Medulla oblongata (tissue), 1 donor: Measurements from ENCODE around the gene CAPN2.
A peak's percentile ranks its signal among the peaks of the same experiment; 100 is the strongest.

Experiments used
- DNase-seq: peaks from one replicate; pipeline ENCODE4 v3.0.0-alpha.2; 2015; ENCODE audit errors: extremely low spot score

CAPN2 gene

DNA sequence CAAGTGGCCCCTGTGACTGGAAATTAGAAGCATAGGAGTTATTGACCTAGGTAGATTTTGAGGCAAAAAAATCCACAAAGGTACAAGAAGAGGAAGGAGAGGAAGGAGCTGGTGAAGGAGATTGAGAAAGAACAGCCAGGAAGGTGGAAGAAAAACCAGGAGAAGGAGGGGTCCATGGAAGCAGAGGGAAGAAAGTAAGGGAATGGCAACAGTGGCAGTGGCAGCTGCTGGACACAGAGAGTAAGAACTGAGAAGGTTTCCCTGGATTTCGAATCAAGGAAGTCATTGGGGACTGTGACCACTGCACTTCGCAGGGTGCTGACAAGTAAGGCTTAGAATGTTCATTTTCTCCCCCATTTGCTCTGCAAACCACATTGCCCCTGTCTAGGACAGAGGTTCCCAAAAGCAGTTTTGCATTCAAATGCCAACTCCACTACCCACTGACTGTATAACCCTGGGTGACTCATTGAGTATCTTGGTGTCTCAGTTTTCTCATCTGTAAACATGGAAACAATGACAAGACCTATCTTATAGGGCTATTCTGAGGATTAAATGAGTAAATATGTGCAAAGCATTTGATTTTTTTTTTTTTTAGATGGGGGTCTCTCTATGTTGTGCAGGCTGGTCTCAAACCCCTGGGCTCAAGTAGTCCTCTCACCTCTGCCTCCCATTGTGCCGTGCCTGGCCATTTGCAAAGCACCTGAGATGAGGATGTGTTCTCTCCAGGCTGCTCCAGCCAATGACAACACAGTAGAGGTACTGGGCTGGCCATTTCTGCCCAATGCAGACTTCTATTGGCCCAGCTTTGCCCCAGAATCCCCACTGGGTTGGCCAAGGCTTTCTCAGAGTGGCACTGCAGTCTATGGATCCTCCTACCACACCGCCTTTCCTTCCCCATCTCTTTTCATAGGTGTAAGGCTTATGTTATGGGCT, 9.3 kb upstream of the CAPN2 start:
- DNase-seq, result no peak

DNA sequence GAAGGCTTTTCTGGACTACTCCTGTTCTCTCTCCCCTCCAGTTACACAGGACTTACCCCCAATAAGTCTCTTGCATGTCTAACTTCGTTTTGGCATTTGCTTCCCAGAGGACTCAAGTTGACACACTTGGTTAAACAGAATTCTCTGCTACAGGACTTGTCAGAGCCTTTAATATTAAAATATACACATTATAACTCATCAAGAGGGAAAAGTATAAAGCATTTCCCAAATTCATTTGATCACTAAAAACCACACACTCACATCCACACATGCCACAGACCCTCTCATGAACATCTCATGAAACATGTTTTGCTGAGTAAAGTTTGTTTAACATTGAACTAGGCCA, 8.7 kb upstream of the CAPN2 start:
- no peak for DNase-seq

DNA sequence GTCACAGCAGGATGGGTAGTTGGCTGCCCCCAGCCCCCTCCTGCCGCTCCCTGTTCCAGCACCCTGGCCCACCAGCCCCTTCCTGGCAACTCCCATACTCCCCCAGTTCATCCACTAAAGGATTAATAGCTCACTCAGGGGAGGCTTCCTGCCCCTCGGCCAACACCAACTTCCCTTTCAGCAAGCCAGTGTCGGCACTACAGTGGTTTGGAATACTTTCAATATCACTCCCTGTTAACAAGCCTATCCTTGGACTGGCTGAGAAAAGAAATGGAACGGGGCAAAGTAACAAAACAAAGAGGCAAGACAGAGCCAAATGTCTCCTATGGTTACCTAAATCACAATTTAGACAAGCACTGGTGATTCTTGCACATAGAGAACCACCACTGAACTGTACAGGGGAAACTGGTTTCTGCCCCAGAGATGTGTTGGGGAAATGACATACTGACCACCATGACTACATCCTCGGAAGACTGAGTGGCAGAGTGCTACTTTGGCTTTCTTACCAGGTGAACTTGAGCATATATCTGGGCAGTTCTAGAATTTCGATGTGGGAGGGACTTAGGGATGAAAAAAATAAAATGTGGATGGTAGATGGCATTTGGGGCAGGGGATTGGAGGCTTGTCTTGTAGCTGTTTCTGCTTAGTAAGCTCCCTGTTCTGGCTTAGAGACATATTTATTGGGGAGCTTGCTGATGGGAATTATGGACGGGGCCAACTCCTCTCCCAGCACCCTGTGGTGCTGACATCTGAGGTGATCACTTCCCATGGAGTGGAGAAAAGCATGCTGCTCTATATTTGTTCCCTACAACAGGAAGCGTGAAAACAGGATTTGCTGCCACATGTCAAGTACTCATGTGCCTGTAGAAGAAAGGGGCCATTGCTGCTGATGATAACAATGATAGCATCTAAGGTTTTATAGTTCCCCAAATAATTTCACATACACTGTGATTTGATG, 7.1 kb upstream of the CAPN2 start:
- no peak for DNase-seq

DNA sequence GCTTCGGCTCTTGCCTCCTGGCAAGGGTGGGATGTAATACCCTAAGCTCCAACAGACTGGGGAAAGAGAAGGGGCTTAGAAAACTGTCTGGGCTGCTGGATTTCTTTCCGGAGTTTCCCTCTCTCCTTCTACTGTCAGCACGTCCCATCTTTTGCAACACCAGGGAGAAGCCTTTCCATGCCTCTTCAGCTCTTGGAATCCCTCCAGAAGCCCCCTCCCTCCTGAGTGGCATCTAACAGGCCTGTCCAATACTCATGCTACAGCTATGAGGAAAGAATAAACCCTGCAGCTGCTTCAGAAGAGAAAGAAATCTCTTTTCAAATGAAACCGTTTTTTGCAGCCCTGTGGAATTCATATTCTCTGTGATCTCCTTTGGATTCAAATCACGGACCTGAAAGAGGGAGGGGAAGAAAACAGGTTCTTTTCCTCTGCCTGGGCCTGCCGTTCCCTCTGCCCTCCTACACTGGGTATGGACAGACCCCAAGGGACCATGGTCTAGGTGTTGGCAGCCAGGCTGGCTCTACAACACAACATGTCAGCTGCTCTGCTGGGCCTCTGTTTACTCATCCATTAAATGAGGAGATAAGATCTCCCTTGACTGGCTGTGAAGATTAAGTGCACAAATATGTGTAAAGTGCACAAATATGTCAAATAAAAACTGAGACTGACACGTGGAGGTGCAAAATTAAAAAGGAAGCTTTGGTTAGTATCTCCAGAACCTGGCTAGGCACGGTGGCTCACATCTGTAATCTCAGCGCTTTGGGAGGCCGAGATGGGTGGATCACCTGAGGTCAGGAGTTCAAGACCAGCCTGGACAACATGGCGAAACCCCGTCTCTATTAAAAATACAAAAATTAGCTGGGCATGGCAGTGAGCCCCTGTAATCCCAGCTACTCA, 6.0 kb upstream of the CAPN2 start:
- no peak for DNase-seq

DNA sequence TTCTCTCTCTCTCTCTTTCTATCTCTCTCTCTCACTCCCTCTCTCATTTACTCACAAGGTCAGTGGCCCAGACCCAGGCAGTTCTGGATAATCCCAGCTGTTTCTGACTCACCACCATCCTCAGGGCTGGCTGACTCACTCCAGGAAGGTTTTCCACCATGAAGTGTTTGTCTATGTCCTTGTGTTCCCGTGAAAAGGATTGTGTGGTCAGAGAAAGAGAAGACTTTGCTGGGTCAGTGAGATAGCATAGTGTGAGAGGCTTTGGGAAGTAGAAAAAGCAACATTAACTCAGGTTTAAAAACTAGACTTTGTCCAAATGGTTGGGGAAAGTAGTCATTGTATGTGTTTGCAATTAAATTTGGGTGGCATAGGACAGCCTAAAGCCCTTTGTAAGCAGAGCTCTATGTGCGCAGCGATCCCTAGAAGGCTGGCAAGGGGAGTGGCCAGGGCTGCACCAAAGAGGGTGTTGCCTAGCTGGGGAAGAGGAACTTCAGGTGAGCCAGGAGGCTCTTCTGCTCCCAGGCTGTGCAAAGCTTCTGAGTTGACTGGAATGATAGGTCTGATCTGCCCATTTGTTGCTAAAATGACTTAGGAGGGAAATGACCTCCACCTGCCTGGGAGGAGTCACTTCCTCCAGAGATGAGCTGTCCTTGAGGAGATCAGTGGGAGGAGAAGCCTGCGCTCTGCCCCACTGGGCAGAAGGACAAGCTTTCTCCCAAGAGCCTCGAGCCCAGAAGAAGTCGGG, 4.9 kb upstream of the CAPN2 start:
- peak; percentile 31 for DNase-seq

DNA sequence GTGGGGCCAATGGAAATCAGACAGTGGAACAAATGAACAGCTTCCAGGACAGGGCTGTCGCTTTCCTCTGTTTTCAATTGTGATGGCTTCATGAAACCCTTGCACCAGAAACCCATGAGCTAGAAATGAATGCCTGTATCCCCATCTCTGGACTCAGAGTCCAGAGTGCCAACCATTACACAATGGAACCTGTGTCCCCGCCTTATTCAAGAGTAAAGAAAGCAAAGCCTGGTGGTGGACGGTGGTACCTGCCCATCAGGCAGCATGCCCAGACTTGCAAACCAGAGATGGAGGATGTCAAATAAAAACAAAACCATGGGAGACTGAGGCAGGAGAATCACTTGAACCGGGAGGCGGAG, 4.4 kb upstream of the CAPN2 start:
- no peak for DNase-seq

DNA sequence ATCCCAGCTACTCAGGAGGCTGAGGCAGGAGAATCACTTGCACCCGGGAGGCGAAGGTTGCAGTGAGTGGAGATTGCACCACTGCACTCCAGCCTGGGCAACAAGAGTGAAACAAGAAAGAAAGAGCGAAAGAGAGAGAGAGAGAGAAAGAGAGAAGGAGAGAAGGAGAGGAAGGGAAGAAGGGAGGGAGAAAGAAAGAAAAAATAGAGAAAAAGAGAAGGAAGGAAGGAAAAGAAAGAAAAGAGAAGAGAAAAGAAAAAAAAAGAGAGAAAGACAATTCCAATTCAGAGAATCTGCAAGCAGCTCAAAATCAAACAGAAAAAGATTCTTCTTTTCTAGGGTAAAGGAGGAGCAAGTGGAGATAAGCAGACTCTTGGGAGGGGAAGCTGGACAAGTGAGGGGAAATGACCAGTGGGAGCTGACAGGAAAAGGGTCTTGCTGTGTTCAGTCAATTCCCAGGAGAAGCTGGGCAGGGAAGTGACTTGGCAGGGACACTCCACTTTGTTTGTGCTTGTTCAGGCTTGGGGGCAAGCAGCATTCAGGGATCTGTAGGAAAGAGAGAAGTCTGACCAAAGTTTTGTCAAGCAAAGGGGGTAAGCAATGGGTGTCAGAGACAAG, 3.6 kb upstream of the CAPN2 start:
- DNase-seq, result no peak

DNA sequence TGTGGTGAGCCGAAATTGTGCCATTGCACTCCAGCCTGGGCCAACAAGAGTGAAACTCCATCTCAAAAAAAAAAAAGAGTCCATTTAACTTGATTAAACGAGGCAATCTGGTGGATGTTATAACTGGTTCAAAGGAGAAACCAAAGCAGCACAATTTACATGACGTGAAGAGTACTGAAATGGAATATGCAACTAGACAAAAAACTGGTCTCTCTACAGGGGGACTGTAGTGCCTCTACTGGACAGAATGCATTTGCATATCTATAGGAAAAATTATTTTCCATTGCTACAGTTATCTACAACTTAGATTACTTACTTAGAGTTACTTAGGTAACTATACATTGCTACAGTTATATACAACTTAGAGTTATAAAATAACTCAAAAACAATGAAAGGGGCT, 2.7 kb upstream of the CAPN2 start:
- no peak for DNase-seq

DNA sequence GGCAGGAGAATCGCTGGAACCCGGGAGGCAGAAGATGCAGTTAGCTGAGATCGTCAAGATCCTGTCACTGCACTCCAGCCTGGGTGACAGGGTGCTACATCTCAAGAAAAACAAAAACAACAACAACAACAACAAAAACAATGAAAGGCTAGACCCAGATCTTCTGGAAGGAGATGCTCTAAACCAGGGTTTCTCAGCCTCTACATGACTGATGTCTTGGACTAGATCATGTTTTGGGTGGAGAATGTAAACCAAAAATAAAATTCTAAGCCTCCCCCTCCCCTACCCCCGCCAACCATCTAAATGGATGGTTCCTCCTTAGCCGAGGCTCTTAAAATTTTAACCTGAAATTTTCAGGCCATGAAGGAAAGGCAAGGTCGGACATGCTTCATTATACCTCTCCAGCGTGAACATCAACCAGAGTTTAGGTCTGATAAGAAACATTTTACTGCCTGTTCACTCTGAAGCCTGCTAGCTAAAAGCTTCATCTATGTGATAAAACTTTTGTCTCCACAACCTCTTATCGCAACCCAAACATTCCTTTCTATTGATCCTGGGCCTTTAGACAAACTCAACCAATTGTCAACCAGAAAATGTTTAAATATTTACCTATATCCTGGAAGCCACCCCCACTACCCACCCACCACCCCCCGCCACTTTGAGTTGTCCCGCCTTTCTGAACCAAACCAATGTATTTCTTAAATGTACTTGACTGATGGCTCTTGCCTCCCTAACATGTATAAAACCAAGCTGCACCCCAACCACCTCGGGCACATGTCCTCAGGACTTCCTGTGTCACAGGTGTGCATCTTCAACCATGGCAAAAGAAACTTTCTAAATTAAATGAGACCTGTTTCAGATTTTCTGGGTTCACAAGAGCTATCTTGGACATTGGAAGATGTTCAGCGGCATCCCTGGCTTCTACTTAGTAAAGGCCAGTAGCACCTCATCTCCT, 1.9 kb upstream of the CAPN2 start:
- no peak for DNase-seq

DNA sequence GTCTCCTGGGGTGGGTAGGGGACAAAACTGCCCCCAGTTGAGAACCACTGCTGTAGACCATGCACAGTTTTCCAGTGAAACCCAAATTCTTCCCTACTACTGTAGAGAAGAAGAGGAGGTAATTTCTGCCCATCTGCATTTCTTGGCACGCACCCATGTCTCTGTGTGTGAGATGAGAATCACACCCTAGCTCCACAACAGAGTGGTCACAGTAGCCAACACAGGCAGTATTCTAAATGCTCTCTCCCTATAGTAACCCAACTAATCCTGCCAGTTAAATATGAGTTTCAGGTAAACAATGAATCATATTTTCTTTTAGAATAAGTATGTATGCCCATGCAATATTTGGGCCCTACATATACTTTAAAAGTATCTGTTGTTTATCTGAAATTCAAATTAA, 1.2 kb upstream of the CAPN2 start:
- DNase-seq, result no peak

DNA sequence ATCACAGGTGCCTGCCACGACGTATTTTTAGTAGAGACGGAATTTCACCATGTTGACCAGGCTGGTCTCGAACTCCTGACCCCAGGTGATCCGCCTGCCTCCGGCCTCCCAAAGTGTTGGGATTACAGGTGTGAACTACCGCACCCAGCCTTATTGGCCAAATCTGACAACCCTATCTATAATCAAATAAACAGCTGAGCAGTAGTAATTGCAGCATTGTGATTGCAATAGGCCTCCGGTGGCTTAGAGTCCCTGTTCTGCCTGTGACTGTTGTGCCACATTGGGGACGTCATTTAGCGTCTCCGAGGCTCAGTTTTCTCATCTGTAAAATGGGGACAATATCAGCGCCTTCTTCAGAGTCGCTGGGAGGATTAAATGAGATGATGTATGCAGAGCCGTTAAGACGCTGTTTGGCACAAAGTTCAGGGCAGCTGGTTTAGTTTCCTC, 569 bp upstream of the CAPN2 start:
- no peak for DNase-seq

DNA sequence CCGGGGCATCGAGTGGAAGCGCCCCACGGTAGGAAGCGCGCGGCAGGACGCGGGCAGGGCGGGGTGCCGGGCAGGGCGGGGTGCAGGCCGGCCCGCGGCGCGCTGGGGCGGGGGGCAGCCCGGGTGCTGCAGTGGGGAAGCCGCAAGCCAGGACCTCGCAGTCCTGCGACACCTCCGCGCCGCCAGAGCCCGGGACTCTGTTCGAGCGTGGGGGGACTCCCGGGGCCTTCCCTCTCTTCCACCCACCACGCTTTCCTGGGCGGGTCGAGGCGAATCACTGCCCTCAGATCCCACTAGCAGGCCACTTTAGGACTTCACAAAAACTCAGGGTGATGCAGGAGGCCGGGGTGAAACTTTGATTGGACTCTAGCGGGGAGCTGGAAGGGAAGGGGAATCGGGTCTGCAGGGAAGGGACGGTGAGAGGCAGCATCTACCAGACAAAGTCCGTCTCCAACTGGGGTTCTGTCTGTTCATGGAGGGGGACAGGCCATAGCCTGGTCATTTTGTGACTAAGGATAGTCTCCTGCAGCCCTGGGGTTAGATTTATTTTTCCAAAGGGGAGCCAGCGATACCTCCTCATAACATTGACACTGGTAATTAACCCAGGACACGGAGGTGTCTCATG, 623 bp downstream of the CAPN2 start:
- peak; percentile 45 for DNase-seq

DNA sequence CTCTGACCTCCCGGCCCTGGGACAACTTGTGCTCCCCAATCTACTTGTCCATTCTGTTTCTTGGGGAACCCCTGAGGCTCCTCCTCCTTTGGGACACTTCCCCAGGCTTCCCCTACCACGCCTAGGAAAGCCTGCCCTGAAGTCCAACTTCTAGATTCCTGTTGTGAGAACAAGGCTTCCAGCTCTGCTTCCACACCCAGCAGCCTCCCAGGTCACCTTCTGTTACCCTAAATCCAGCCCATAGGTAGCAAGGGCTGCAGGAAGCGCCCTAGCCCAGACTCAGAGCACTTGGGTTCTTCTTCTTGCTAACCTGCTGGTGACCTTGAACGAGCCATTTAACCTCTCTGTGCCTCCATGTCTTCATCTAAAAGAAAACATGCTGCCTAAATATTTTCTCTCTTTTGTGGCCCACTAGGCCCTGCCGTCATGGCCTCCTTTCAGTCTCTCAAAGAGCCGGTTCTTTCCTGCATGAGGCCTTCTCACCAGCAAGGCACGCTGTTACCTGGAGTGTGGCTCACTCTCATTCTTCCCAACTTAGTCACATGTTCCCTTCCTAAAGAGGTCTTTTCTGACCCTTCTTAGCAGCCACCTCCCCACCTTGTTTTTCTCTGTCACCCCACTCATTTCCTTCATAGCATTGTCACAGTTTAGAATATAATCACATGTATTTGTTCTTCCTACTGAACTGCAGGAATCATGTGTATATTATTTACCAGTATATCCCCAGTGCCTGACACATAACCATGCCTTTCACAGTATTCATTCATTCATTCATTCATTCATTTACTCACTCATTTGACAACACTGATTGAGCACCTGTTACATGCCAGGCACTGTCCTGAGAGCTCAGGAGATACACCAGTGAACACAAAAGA, 1.4 kb downstream of the CAPN2 start:
- no peak for DNase-seq

DNA sequence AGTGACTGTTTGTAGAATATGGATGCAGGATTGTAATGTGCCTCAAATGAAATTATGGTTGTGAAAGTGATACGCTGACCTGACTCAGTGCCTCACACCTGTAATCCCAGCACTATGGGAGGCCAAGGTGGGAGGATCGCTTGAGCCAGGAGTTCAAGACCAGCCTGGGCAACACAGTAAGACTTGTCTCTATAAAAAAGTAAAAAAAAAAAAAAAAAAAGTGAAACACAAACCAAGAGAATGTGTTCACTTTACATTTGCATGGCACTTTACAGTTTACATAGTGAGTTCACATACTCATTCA, 2.0 kb downstream of the CAPN2 start:
- no peak for DNase-seq

DNA sequence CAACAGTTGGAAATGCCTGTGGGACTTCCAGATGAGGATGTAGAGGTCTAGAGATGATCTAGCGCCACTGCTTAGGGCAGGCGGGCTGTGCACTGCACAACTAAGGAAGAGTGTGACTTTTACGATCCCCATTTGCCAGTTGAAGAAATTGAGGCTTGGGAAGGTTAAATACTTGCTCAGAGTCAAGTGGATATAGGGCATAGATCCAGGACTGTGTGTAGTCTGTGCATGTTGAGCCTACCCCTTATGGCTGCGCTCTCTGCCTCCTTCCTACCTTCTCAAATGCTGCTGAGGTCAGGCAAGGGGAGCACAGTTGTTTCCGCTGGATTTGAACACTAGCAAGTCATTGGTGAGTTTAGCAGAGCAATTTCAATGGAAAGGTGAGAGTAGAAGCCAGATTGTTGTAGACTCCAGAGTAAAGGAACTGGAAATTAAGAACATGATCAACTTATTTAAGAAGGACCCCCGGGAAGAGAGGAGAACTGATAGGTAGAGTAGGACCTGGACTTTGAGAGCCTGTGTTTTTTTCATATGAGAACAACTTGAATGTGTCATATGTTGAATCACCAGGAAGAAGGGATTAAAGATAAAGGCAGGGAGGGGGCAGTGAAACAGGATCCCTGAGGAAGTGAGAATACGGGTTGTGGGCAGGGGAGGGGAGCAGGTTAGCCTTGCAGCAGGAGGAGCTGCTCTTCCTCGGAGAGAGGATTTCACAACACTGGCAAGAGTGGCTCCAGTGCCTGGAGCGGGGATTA, 2.7 kb downstream of the CAPN2 start:
- DNase-seq, result no peak

DNA sequence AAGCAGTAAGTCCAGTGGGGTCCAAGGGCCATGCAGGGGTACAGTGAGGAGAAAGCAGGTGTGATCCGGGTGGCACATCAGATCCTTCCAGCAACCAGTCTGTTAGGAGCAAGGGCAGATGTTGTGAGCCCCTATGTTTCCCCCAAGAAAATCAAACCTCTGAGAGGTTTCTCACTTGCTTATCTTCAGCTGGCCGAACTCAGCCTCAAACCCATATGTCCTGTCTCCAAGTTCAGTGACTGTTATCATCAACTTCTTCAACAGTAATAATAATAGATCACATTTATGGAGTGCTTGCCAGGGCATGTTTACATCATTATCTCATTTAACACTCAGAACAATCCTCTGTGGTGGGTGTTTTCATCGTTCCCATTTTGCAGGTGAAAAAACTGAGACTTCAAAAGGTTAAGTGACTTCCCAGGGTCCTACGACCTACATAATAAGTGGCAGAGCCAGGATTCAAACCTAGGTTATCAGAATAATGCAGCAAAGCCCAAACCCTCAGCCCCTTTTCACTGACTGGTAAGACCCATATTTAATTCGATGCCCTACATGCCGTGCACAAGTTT, 3.3 kb downstream of the CAPN2 start:
- no peak for DNase-seq

DNA sequence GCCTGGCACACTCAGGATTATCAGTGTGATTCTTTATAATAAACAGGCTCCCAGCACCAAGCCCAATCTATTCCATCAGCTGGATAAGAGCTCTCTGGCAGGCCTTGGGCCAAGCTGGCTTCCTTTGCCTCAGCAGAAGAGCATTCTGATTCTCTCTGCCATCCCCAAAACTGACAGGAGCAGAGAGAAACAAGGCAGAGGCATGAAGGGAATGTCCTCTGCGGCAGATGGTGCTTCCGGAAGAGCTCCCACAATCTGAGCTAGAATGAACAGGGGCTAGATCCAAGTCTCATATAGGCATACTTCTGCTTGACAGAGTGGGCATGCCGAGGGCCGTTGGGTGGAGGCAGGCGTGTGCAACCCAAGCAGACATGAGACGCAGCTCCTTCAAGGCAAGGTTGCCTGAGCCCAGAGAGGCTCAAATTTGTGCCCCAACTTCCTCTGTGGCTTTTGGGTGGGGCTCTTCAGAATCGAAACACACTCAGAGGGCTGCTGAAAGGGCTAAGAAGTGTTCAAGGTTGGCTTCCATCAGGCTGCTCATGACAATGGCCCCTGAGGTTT, 4.0 kb downstream of the CAPN2 start:
- no peak for DNase-seq
